Epithelial cell of proximal tubule (primary cell): ENCODE results near the gene PPRC1. TPM values are rescaled to one million over a fixed set of nuclear protein-coding genes. Genes with fewer than 3 reads are reported as not detected.

Source experiments
- DNase-seq: peaks from one replicate; pipeline ENCODE4 v3.0.0-alpha.2; 2011; ENCODE audit warnings: low read depth
- H3K4me3 ChIP-seq: 2 replicates; pipeline ENCODE4 v1.5.1; 2011; ENCODE audit warnings: low read depth, mild to moderate bottlenecking, low read length
- total RNA-seq: library from RNA; depleted of rRNA; stranded (reverse); fragments of >200 nt; gene quantifications from 2 replicates; pipeline ENCODE4 v1.2.3, GENCODE V29; 2015
- TF ChIP-seq, protein P1 (sequence below): conservative IDR thresholded peaks from 2 replicates; pipeline ENCODE4 v1.5.1; 2012; ENCODE audit warnings: low read depth, mild to moderate bottlenecking, low read length

Gene PPRC1
- total RNA-seq, 1 donor from 2014 or later = 21.4 TPM

DNA sequence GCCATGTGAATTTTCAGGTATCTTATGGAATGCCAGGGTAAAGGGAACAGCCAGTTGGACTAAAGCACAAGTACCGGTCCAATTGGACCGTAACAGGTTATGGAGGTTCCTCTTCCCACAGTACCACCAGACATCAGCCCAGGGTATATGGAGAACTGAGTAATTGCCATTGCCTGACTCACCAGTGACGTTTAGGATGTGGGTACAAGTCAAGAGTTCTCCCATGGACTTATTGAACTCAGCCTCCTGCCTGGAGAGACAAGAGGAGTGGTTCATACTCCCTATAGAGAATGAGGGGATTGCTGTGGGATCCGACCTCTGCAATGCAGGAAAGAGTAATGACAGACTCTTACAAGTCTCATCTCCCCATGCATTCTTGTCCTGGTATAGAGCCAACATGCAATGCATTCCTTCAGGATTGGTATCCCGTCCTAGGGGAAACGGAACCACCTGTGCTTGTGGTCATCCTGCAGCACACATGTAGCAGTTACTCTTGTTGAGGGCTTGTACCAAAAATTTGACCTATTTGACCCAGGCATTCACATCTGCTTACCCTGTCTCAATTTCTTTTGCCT, 62.5 kb downstream of the PPRC1 start:
- TF ChIP-seq, protein P1, sequence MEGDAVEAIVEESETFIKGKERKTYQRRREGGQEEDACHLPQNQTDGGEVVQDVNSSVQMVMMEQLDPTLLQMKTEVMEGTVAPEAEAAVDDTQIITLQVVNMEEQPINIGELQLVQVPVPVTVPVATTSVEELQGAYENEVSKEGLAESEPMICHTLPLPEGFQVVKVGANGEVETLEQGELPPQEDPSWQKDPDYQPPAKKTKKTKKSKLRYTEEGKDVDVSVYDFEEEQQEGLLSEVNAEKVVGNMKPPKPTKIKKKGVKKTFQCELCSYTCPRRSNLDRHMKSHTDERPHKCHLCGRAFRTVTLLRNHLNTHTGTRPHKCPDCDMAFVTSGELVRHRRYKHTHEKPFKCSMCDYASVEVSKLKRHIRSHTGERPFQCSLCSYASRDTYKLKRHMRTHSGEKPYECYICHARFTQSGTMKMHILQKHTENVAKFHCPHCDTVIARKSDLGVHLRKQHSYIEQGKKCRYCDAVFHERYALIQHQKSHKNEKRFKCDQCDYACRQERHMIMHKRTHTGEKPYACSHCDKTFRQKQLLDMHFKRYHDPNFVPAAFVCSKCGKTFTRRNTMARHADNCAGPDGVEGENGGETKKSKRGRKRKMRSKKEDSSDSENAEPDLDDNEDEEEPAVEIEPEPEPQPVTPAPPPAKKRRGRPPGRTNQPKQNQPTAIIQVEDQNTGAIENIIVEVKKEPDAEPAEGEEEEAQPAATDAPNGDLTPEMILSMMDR = no peak
- no peak overlapping the region for H3K4me3 ChIP-seq
- DNase-seq = no peak

DNA sequence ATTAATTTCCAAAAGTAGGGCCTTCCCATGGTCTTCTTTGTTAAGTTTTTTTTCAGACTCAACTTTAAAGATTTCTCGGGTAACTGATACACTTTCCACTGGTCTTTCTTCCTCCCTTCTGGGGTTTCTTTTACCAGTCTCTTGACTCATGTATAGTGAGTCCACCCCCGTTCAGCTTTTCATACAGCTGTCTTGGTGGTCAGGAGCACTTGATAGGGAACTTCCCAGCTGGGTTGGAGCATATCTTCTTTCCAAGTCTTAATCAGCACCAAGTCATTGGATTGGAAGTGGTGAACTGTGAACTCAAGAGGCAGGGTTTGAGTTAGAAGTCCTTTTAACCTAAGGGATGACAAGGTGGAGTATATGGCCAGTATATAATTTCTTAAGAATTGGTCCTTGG, 64.1 kb downstream of the PPRC1 start:
- no peak for DNase-seq
- no peak overlapping the region for H3K4me3 ChIP-seq
- TF ChIP-seq, protein P1 = no peak

DNA sequence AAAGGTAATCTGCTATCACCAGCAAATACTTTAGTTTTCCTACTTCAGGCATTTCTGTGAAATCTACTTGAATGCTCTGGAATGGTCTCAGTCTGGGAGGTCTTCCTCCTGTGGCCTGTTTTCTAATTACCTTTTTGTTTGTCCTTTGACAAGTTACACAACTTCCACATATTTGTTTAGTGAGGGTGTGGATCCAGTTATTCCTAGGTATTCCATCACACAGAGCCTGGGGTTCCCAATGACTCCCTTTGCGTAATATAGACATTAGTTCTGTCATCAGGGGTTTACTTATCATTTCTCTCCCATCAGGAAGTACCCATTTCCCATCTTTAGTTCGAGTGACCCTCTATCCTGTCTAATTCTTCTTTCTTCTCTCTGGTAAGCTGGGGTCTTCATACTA, 65.2 kb downstream of the PPRC1 start:
- DNase-seq = no peak
- no peak overlapping the region for H3K4me3 ChIP-seq
- TF ChIP-seq, protein P1 = no peak

Other genes with a start within 250 kb of the PPRC1 start
- gene ARMH3, start 76.9 kb upstream of the PPRC1 start, total RNA-seq = 6.6 and 9.5 TPM in 2 replicates
- 47.6 and 52.6 TPM in 2 replicates for gene HPS6, start 67.7 kb upstream of the PPRC1 start, total RNA-seq
- gene LDB1, start 12.7 kb upstream of the PPRC1 start, total RNA-seq = 24.5 and 29.5 TPM in 2 replicates
- gene NOLC1, start 19.3 kb downstream of the PPRC1 start, total RNA-seq = 100 and 130 TPM in 2 replicates
- gene ELOVL3, start 93.3 kb downstream of the PPRC1 start, total RNA-seq = 0.06 and 0.07 TPM in 2 replicates
- 0.65 and 2.7 TPM in 2 replicates for gene PITX3, start 108.5 kb downstream of the PPRC1 start, total RNA-seq
- gene GBF1, start 112.5 kb downstream of the PPRC1 start, total RNA-seq = 30.7 and 36.3 TPM in 2 replicates